ENCODE results near the gene C20orf202.
"Not testable (repeated sequence)": the region's sequence is repeated elsewhere in the genome, so short reads cannot be mapped to it uniquely, and the experiment has no call there.

C20orf202 gene

GRCh38 chr20:1241456-1241855 lies 38.2 kb downstream of the C20orf202 start:
- Mint-ChIP-seq H3K36me3 (no peaks in the 10 kb centered on the region), H3K27ac (no peak overlapping the region), H3K4me1 (no peaks in the 10 kb centered on the region), H3K9me3 (no peaks in the 10 kb centered on the region), H3K4me3 (no peak overlapping the region)
- ATAC-seq (no peak), DNase-seq (ENCODE audit: low spot score in 2 of 2) (no peak)

- Mint-ChIP-seq H3K27ac (no peak overlapping the region), H3K9me3 (no peaks in the 10 kb centered on the region)
- ATAC-seq = no peak
Measured at GRCh38 chr20:1242099-1242498, 38.8 kb downstream of the C20orf202 start.

GRCh38 chr20:1242530-1242929 lies 39.3 kb downstream of the C20orf202 start:
- DNase-seq (ENCODE audit: low spot score in 2 of 2) (no peak), ATAC-seq (peak; percentile 57)
- Mint-ChIP-seq H3K4me3 (no peak overlapping the region), H3K27ac (no peak overlapping the region), H3K9me3 (no peaks in the 10 kb centered on the region), H3K4me1 (no peaks in the 10 kb centered on the region), H3K36me3 (no peaks in the 10 kb centered on the region)

More at GRCh38 chr20:1242099-1242498, 38.8 kb downstream of the C20orf202 start:
- Mint-ChIP-seq H3K36me3 (no peaks in the 10 kb centered on the region), H3K4me1 (no peaks in the 10 kb centered on the region), H3K4me3 (no peak overlapping the region)
- no peak for DNase-seq (ENCODE audit: low spot score in 2 of 2)

- Mint-ChIP-seq H3K36me3 (no peaks in the 10 kb centered on the region), H3K4me3 (no peak overlapping the region), H3K9me3 (no peaks in the 10 kb centered on the region), H3K4me1 (no peaks in the 10 kb centered on the region), H3K27ac (no peak overlapping the region)
- no peak for DNase-seq (ENCODE audit: low spot score in 2 of 2)
- ATAC-seq = no peak
Measured at GRCh38 chr20:1245578-1245977, 42.3 kb downstream of the C20orf202 start.

- no peaks in the 10 kb centered on the region for H3K36me3 Mint-ChIP-seq
- no peaks in the 10 kb centered on the region for H3K4me1 Mint-ChIP-seq
- peaks cover 2% of the 10 kb centered on the region for H3K9me3 Mint-ChIP-seq
- H3K27ac Mint-ChIP-seq = no peak overlapping the region
- H3K4me3 Mint-ChIP-seq = no peak overlapping the region
- no peak for DNase-seq (ENCODE audit: low spot score in 2 of 2)
- ATAC-seq = no peak
Measured at GRCh38 chr20:1247689-1248088, 44.4 kb downstream of the C20orf202 start.

- H3K27ac Mint-ChIP-seq; H3K36me3 Mint-ChIP-seq; ATAC-seq; H3K4me1 Mint-ChIP-seq; H3K9me3 Mint-ChIP-seq; DNase-seq (ENCODE audit: low spot score in 2 of 2); H3K4me3 Mint-ChIP-seq: not testable (repeated sequence)
Measured at GRCh38 chr20:1250282-1250681, 47.0 kb downstream of the C20orf202 start.

- no peak for ATAC-seq
- no peak overlapping the region for H3K27ac Mint-ChIP-seq
- no peaks in the 10 kb centered on the region for H3K36me3 Mint-ChIP-seq
- no peak overlapping the region for H3K4me3 Mint-ChIP-seq
- peaks cover 2% of the 10 kb centered on the region for H3K9me3 Mint-ChIP-seq
- no peaks in the 10 kb centered on the region for H3K4me1 Mint-ChIP-seq
- no peak for DNase-seq (ENCODE audit: low spot score in 2 of 2)
Measured at GRCh38 chr20:1252416-1252815, 49.2 kb downstream of the C20orf202 start.

- peaks cover 2% of the 10 kb centered on the region for H3K9me3 Mint-ChIP-seq
- no peak overlapping the region for H3K27ac Mint-ChIP-seq
- ATAC-seq (no peak), DNase-seq (ENCODE audit: low spot score in 2 of 2) (no peak)
- no peaks in the 10 kb centered on the region for H3K36me3 Mint-ChIP-seq
- H3K4me1 Mint-ChIP-seq = no peaks in the 10 kb centered on the region
- no peak overlapping the region for H3K4me3 Mint-ChIP-seq
Measured at GRCh38 chr20:1254254-1254653, 51.0 kb downstream of the C20orf202 start.

GRCh38 chr20:1255675-1256074 lies 52.4 kb downstream of the C20orf202 start:
- no peaks in the 10 kb centered on the region for H3K4me1 Mint-ChIP-seq
- H3K36me3 Mint-ChIP-seq = no peaks in the 10 kb centered on the region
- peaks cover 2% of the 10 kb centered on the region for H3K9me3 Mint-ChIP-seq
- H3K4me3 Mint-ChIP-seq = no peak overlapping the region
- DNase-seq (ENCODE audit: low spot score in 2 of 2) (no peak), ATAC-seq (no peak)
- no peak overlapping the region for H3K27ac Mint-ChIP-seq
